B cell (primary cell): Measurements from ENCODE around the gene COTL1. TPM values are rescaled to one million over a fixed set of nuclear protein-coding genes. Genes with fewer than 3 reads are reported as not detected.

Experiments used
- ATAC-seq: fragments of 200-7000 bp; cut with Tn5 transposase; one replicate; pipeline ENCODE4 v1.10.0; 2021; ENCODE audit warnings: low read depth, mild to moderate bottlenecking, moderate number of reproducible peaks, moderate library complexity
- CTCF ChIA-PET: fragments of 350-600 bp; sonication (Branson Sonifier 250); formaldehyde crosslinking; loops from one replicate; lab custom pipeline; 2021; ENCODE audit warnings: antibody characterized with exemption, inconsistent platforms; lab: Charles Lee
- POLR2A ChIA-PET: fragments of 350-600 bp; sonication (Branson Sonifier 250); formaldehyde crosslinking; loops from one replicate; lab custom pipeline; 2021; ENCODE audit warnings: antibody characterized with exemption; lab: Charles Lee
- DNase-seq: peaks from one replicate; pipeline ENCODE4 v3.0.0; 2013
- H2AFZ ChIP-seq: 2 replicates; pipeline ENCODE4 v1.6.1; 2012; ENCODE audit warnings: mild to moderate bottlenecking, low read depth, low read length; ENCODE audit not compliant: insufficient read depth, poor library complexity, severe bottlenecking
- H3K27ac ChIP-seq, 2 donors: 1 replicate in 1 of 2; 2 replicates in 1 of 2; pipeline ENCODE4 v1.5.1; 2012 to 2013; ENCODE audit warnings: low read length in 2 of 2, mild to moderate bottlenecking in 2 of 2, moderate library complexity in 1 of 2
- H3K27me3 ChIP-seq, 4 experiments: fragments of 200-600 bp in 1 of 4; sonication (generic) in 1 of 4; replicated peaks in 1 of 4; 1 replicate in 2 of 4; 2 replicates in 2 of 4; pipeline versions ENCODE4 v1.6.1 to v1.7.0; 2013 to 2016; ENCODE audit warnings: low read length in 3 of 4, mild to moderate bottlenecking in 2 of 4, mixed read lengths in 1 of 4, moderate library complexity in 1 of 4; ENCODE audit not compliant: insufficient read depth in 4 of 4, control insufficient read depth in 3 of 4; ENCODE audit errors: control extremely low read depth in 1 of 4
- H3K36me3 ChIP-seq, 2 experiments: replicated peaks in 1 of 2; 1 replicate in 1 of 2; 2 replicates in 1 of 2; pipeline versions ENCODE4 v1.6.1 to v1.7.1; 2013; ENCODE audit warnings: low read length in 1 of 2; ENCODE audit not compliant: insufficient read depth in 2 of 2, control insufficient read depth in 1 of 2; ENCODE audit errors: control extremely low read depth in 1 of 2, extremely low read depth in 1 of 2
- H3K4me1 ChIP-seq, 2 donors: fragments of 200-600 bp in 1 of 2; sonication (generic) in 1 of 2; 1 replicate in 1 of 2; 2 replicates in 1 of 2; pipeline versions ENCODE4 v1.5.1 to v1.6.1; 2013 to 2017; ENCODE audit warnings: low read length in 2 of 2; ENCODE audit not compliant: control insufficient read depth in 2 of 2, insufficient read depth in 2 of 2
- H3K4me2 ChIP-seq: replicated peaks from 2 replicates; pipeline ENCODE3; 2012; ENCODE audit warnings: mild to moderate bottlenecking, low read depth, low read length; ENCODE audit not compliant: poor library complexity, severe bottlenecking
- H3K4me3 ChIP-seq, 5 experiments: fragments of 200-600 bp in 1 of 5; sonication (generic) in 1 of 5; 1 replicate in 3 of 5; 2 replicates in 2 of 5; pipeline versions ENCODE4 v1.5.1 to v1.7.0; 2011 to 2016; ENCODE audit warnings: low read length in 4 of 5, mild to moderate bottlenecking in 4 of 5, low read depth in 2 of 5, control low read depth in 1 of 5, moderate library complexity in 1 of 5; ENCODE audit not compliant: insufficient read depth in 1 of 5; ENCODE audit errors: control extremely low read depth in 1 of 5, extremely low read depth in 1 of 5
- H3K79me2 ChIP-seq: fragments of 200-600 bp; sonication (generic); one replicate; pipeline ENCODE4 v1.6.0; 2016; ENCODE audit warnings: low read length; ENCODE audit not compliant: control insufficient read depth, insufficient read depth
- H3K9ac ChIP-seq: fragments of 200-600 bp; sonication (generic); 2 replicates; pipeline ENCODE4 v1.6.1; 2017; ENCODE audit warnings: mild to moderate bottlenecking, low read length, moderate library complexity
- H3K9me3 ChIP-seq, 3 donors: one replicate each; pipeline versions ENCODE4 v1.6.1 to v1.7.1; 2013; ENCODE audit warnings: low read length in 2 of 3; ENCODE audit not compliant: control insufficient read depth in 2 of 3, insufficient read depth in 1 of 3; ENCODE audit errors: control extremely low read depth in 1 of 3
- H4K20me1 ChIP-seq: 2 replicates; pipeline ENCODE4 v1.6.0; 2012; ENCODE audit warnings: mild to moderate bottlenecking, low read length; ENCODE audit not compliant: insufficient read depth, control insufficient read depth, poor library complexity, severe bottlenecking
- H3K27ac Mint-ChIP-seq: one replicate; pipeline ENCODE4 v1.8.0; 2021; ENCODE audit warnings: mixed read lengths
- H3K27me3 Mint-ChIP-seq: one replicate; pipeline ENCODE4 v1.8.0; 2021; ENCODE audit warnings: mixed read lengths
- H3K4me1 Mint-ChIP-seq: one replicate; pipeline ENCODE4 v1.8.0; 2021; ENCODE audit warnings: mixed read lengths
- H3K4me3 Mint-ChIP-seq: one replicate; pipeline ENCODE4 v1.8.0; 2021; ENCODE audit warnings: mixed read lengths
- H3K9me3 Mint-ChIP-seq: one replicate; pipeline ENCODE4 v1.8.0; 2022; ENCODE audit warnings: mixed read lengths; ENCODE audit not compliant: insufficient read depth
- EZH2 ChIP-seq: IDR thresholded peaks from 2 replicates; pipeline ENCODE4 v1.6.1; 2012; ENCODE audit warnings: borderline replicate concordance, low read depth, mild to moderate bottlenecking, moderate library complexity, low read length; ENCODE audit not compliant: insufficient read depth, poor library complexity, severe bottlenecking
- WGBS: methylation state at CpG from one replicate; pipeline ENCODE4 v1.1.5; 2013; ENCODE audit warnings: missing lambda C conversion rate; ENCODE audit not compliant: insufficient coverage; 5-methylcytosine and 5-hydroxymethylcytosine counted together
- intact Hi-C: fragments of 100-400 bp; cut with micrococcal nuclease; formaldehyde crosslinking; loops from one replicate; pipeline ENCODE4 v1.10.0; 2022
- polyA plus RNA-seq: library from polyadenylated mRNA; depleted of rRNA; stranded (reverse); fragments of >200 nt; gene quantifications from 2 replicates; pipeline ENCODE4 v1.2.3, GENCODE V29; 2012
- total RNA-seq, 2 donors: library from RNA; stranded (reverse); fragments of 120-200 nt in 1 of 2; gene quantifications; 1 replicate in 1 of 2; 2 replicates in 1 of 2; pipeline versions ENCODE4 v1.2.3 to v1.2.4, GENCODE V29; 2013 to 2022
- TF ChIP-seq, protein P1 (sequence below): fragments of 200-600 bp; IDR thresholded peaks from one replicate; pipeline ENCODE4 v1.8.0; 2022; ENCODE audit warnings: antibody characterized with exemption, mild to moderate bottlenecking

COTL1 gene
- total and polyA plus RNA-seq, 2 donors (not counting 1 experiment from before 2014, with no cell fraction given), result 158 to 264 TPM

DNA sequence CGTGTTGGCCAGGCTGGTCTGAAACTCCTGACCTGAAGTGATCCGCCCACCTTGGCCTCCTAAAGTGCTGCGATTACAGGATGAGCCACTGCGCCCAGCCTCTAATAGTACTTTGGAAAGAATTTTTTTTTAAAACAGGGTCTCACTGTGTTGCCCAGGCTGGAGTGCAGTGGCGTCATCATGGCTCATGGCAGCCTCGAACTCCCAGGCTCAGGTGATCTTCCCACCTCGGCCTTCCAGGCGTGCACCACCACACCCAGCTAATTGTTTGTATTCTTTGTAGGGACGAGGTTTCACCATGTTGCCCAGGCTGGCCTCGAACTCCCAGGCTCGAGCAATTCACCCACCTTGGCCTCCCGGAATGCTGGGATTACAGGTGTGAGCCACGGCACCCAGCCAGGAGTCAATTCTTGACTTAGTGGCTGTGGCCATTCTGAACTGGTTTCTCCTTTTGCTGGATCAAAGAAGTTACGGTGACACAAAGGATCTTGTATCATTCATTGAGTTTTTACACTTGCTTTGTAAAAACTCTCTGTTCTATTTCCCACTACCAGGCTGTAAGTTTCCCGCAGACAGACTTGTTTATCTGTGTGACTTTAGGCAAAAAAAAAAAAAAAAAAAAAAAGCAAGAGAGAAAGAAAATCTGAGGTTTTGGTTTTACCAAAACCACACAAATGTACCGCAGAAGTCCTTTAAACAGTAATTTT lies 12.7 kb upstream of the COTL1 start:
- ChIA-PET CTCF (interaction anchor here (0.8 to 17.8 kb wide), 3 partner anchors 85 to 120 kb away, joined by 3 to 536 read pairs (median 3); no protein-coding TSS in a partner anchor), POLR2A (no interaction called here)
- Histone ChIP-seq H4K20me1 (no peaks in the 10 kb centered on the region), H3K27ac (no peak overlapping the region), H2AFZ (no peak overlapping the region), H3K4me2 (no peak overlapping the region), H3K27me3 (no peaks in the 10 kb centered on the region), H3K9ac (no peak overlapping the region), H3K9me3 (no peaks in the 10 kb centered on the region), H3K4me3 (no peak overlapping the region), H3K4me1 (peaks cover 13 to 33% of the 10 kb centered on the region in 2 donors), H3K36me3 (no peaks in the 10 kb centered on the region), H3K79me2 (no peaks in the 10 kb centered on the region)
- DNase-seq, result no peak
- Mint-ChIP-seq H3K27ac (no peak overlapping the region), H3K4me1 (peaks cover 26% of the 10 kb centered on the region), H3K27me3 (no peaks in the 10 kb centered on the region), H3K4me3 (no peak overlapping the region), H3K9me3 (no peaks in the 10 kb centered on the region)
- TF ChIP-seq, protein P1, sequence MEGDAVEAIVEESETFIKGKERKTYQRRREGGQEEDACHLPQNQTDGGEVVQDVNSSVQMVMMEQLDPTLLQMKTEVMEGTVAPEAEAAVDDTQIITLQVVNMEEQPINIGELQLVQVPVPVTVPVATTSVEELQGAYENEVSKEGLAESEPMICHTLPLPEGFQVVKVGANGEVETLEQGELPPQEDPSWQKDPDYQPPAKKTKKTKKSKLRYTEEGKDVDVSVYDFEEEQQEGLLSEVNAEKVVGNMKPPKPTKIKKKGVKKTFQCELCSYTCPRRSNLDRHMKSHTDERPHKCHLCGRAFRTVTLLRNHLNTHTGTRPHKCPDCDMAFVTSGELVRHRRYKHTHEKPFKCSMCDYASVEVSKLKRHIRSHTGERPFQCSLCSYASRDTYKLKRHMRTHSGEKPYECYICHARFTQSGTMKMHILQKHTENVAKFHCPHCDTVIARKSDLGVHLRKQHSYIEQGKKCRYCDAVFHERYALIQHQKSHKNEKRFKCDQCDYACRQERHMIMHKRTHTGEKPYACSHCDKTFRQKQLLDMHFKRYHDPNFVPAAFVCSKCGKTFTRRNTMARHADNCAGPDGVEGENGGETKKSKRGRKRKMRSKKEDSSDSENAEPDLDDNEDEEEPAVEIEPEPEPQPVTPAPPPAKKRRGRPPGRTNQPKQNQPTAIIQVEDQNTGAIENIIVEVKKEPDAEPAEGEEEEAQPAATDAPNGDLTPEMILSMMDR, result no peak
- TF ChIP-seq EZH2, result no peak
- ATAC-seq, result no peak
- WGBS, result 96% methylated on average over 10 of the region's 16 CpGs
- intact Hi-C loops, result no loop called here

DNA sequence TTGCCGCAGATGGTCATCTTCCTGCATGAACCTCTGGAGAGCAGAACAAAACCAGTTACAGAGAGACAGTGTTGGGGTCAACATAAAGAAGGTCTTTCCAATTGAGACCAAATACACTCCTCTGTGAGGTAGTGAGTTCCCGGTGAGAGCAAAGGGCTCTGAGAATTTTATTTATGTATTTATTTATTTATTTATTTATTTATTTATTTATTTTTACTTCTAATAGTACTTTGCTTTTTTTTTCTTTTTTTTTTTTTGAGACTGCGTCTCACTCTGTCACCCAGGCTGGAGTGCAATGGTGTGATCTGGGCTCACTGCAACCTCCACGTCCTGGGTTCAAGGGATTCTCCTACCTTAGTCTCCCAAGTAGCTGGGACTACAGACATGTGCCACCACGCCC lies 12.1 kb upstream of the COTL1 start:
- H3K4me3 Mint-ChIP-seq, result no peak overlapping the region
- Histone ChIP-seq H3K79me2 (no peaks in the 10 kb centered on the region), H3K4me1 (peaks cover 13 to 33% of the 10 kb centered on the region in 2 donors), H2AFZ (no peak overlapping the region), H3K4me2 (no peak overlapping the region), H3K9me3 (no peaks in the 10 kb centered on the region), H3K27me3 (no peaks in the 10 kb centered on the region), H3K27ac (no peak overlapping the region), H3K9ac (no peak overlapping the region), H3K36me3 (no peaks in the 10 kb centered on the region), H4K20me1 (no peaks in the 10 kb centered on the region), H3K4me3 (no peak overlapping the region)
- TF ChIP-seq, protein P1, result no peak
- TF ChIP-seq EZH2, result no peak
- ChIA-PET CTCF (interaction anchor here (0.6 to 17.8 kb wide), 4 partner anchors 15 to 100 kb away, joined by 3 to 536 read pairs (median 4); no protein-coding TSS in a partner anchor), POLR2A (no interaction called here)
- 100% methylated on average over 1 of the region's 5 CpGs for WGBS
- no peaks in the 10 kb centered on the region for H3K9me3 Mint-ChIP-seq
- no peak for ATAC-seq
- intact Hi-C loops, result no loop called here
- peaks cover 26% of the 10 kb centered on the region for H3K4me1 Mint-ChIP-seq
- H3K27ac Mint-ChIP-seq, result no peak overlapping the region
- no peaks in the 10 kb centered on the region for H3K27me3 Mint-ChIP-seq
- no peak for DNase-seq
